IMR-90 (cell line): ENCODE measurements around the gene ARHGEF40. TPM values are rescaled to one million over a fixed set of nuclear protein-coding genes. Genes with fewer than 3 reads are reported as not detected.

ENCODE experiments used
- ATAC-seq: fragments of 200-7000 bp; cut with Tn5 transposase; 2 replicates; pipeline ENCODE4 v1.9.1; 2020; ENCODE audit warnings: low read depth, mild to moderate bottlenecking, moderate library complexity
- BruUV-seq: library from RNA; stranded (reverse); fragments of 400-500 nt; replicated peaks from 2 replicates; lab custom pipeline; 2021; lab: Mats Ljungman, UMichigan
- CTCF ChIA-PET: fragments of 300-600 bp; formaldehyde crosslinking; extraction: SDS; loops from one replicate; lab custom pipeline; 2021; ENCODE audit warnings: antibody characterized with exemption; lab: Yijun Ruan, JAX
- POLR2A ChIA-PET: fragments of 300-600 bp; sonication (Branson Sonifier 250); formaldehyde crosslinking; loops from one replicate; lab custom pipeline; 2022; ENCODE audit warnings: antibody characterized with exemption; ENCODE audit not compliant: unreplicated experiment; lab: Charles Lee
- DNase-seq: peaks from one replicate; pipeline ENCODE4 v3.0.0; 2013
- H2AFZ ChIP-seq: replicated peaks from 2 replicates; pipeline ENCODE3; 2013; ENCODE audit warnings: low read length, mild to moderate bottlenecking; ENCODE audit not compliant: poor library complexity
- H2AK5ac ChIP-seq: 2 replicates; pipeline ENCODE4 v1.6.1; 2013; ENCODE audit warnings: low read depth, low read length, inconsistent platforms
- H2AK9ac ChIP-seq: replicated peaks from 2 replicates; pipeline ENCODE3; 2013; ENCODE audit warnings: mild to moderate bottlenecking, low read depth, low read length, moderate library complexity; ENCODE audit not compliant: poor library complexity
- H2BK120ac ChIP-seq: 2 replicates; pipeline ENCODE4 v1.6.1; 2013; ENCODE audit warnings: low read depth, low read length, inconsistent platforms
- H2BK15ac ChIP-seq: 3 replicates; pipeline ENCODE4 v1.6.1; 2013; ENCODE audit warnings: low read depth, low read length, inconsistent platforms
- H2BK20ac ChIP-seq: 2 replicates; pipeline ENCODE4 v1.6.1; 2013; ENCODE audit warnings: low read depth, mild to moderate bottlenecking, inconsistent platforms, low read length, moderate library complexity
- H2BK5ac ChIP-seq: 2 replicates; pipeline ENCODE4 v1.6.1; 2013; ENCODE audit warnings: mild to moderate bottlenecking, low read depth, low read length, inconsistent platforms; ENCODE audit not compliant: poor library complexity, severe bottlenecking
- H3K14ac ChIP-seq: replicated peaks from 2 replicates; pipeline ENCODE4 v1.6.1; 2013; ENCODE audit warnings: low read depth, low read length, inconsistent platforms
- H3K18ac ChIP-seq: 2 replicates; pipeline ENCODE4 v1.6.1; 2013; ENCODE audit warnings: low read depth, low read length, control low read depth
- H3K23ac ChIP-seq: 2 replicates; pipeline ENCODE4 v1.6.1; 2013; ENCODE audit warnings: low read depth, low read length, inconsistent platforms
- H3K27ac ChIP-seq: 2 replicates; pipeline ENCODE4 v1.5.1; 2013; ENCODE audit warnings: mild to moderate bottlenecking, control low read depth, low read length; ENCODE audit not compliant: insufficient read depth
- H3K27me3 ChIP-seq: 2 replicates; pipeline ENCODE4 v1.6.1; 2013; ENCODE audit warnings: low read length; ENCODE audit not compliant: control insufficient read depth, insufficient read depth
- H3K36me3 ChIP-seq: 2 replicates; pipeline ENCODE4 v1.6.1; 2013; ENCODE audit warnings: low read length, mixed read lengths; ENCODE audit not compliant: control insufficient read depth, insufficient read depth
- H3K4ac ChIP-seq: 2 replicates; pipeline ENCODE4 v1.6.1; 2013; ENCODE audit warnings: low read depth, low read length, inconsistent platforms
- H3K4me1 ChIP-seq: 2 replicates; pipeline ENCODE4 v1.6.1; 2013; ENCODE audit warnings: low read length, mixed read lengths; ENCODE audit not compliant: control insufficient read depth, insufficient read depth
- H3K4me2 ChIP-seq: 2 replicates; pipeline ENCODE4 v1.6.1; 2013; ENCODE audit warnings: low read depth, mild to moderate bottlenecking, control low read depth, low read length, moderate library complexity
- H3K4me3 ChIP-seq: 2 replicates; pipeline ENCODE4 v1.5.1; 2013; ENCODE audit warnings: low read depth, mild to moderate bottlenecking, control low read depth, low read length, moderate library complexity; ENCODE audit not compliant: insufficient read depth
- H3K56ac ChIP-seq: 2 replicates; pipeline ENCODE4 v1.6.1; 2013; ENCODE audit warnings: low read length, inconsistent platforms; ENCODE audit not compliant: insufficient read depth; ENCODE audit errors: extremely low read depth
- H3K79me1 ChIP-seq, 2 experiments: 2 replicates each; pipeline ENCODE4 v1.6.1; 2013; ENCODE audit warnings: low read length in 2 of 2, inconsistent platforms in 1 of 2, low read depth in 1 of 2
- H3K9ac ChIP-seq: 2 replicates; pipeline ENCODE4 v1.6.1; 2013; ENCODE audit warnings: low read depth, low read length, control low read depth
- H3K9me1 ChIP-seq: 2 replicates; pipeline ENCODE4 v1.6.1; 2013; ENCODE audit warnings: low read length, inconsistent platforms; ENCODE audit not compliant: insufficient read depth
- H3K9me3 ChIP-seq: 2 replicates; pipeline ENCODE4 v1.6.1; 2013; ENCODE audit warnings: low read length; ENCODE audit not compliant: control insufficient read depth, insufficient read depth
- H4K20me1 ChIP-seq: 2 replicates; pipeline ENCODE4 v1.6.1; 2013; ENCODE audit warnings: low read length, inconsistent platforms; ENCODE audit not compliant: insufficient read depth
- H4K5ac ChIP-seq: 2 replicates; pipeline ENCODE4 v1.6.1; 2013; ENCODE audit warnings: mild to moderate bottlenecking, low read depth, low read length, control low read depth
- H4K8ac ChIP-seq, 2 experiments: 2 replicates each; pipeline ENCODE4 v1.6.1; 2013; ENCODE audit warnings: low read depth in 2 of 2, low read length in 2 of 2, control low read depth in 1 of 2, inconsistent platforms in 1 of 2
- H4K91ac ChIP-seq: 2 replicates; pipeline ENCODE4 v1.6.1; 2013; ENCODE audit warnings: low read depth, low read length, inconsistent platforms; ENCODE audit not compliant: insufficient read depth
- CHD1 ChIP-seq: IDR thresholded peaks from 2 replicates; pipeline ENCODE4 v1.6.1; 2012; ENCODE audit warnings: low read depth, low read length, improper control_type of control experiment
- CTCF ChIP-seq: conservative IDR thresholded peaks from 2 replicates; pipeline ENCODE4 v1.5.1; 2012; ENCODE audit warnings: mild to moderate bottlenecking, low read depth, low read length, improper control_type of control experiment
- FOS ChIP-seq: fragments of 150-350 bp; IDR thresholded peaks from 2 replicates; pipeline ENCODE4 v1.6.1; 2016; ENCODE audit warnings: low read depth, low read length
- MAZ ChIP-seq: IDR thresholded peaks from 2 replicates; pipeline ENCODE4 v1.6.1; 2012; ENCODE audit warnings: low read depth, mild to moderate bottlenecking, low read length, improper control_type of control experiment, moderate library complexity, borderline replicate concordance
- USF2 ChIP-seq: fragments of 150-350 bp; IDR thresholded peaks from 2 replicates; pipeline ENCODE4 v1.6.1; 2017; ENCODE audit warnings: mild to moderate bottlenecking, antibody characterized with exemption, low read length, low read depth
- WGBS, 2 experiments: methylation state at CpG; one replicate each; pipeline versions ENCODE4 v1.1.5 to v1.1.7; 2013; ENCODE audit warnings: missing lambda C conversion rate in 2 of 2; ENCODE audit not compliant: insufficient read length in 1 of 2; ENCODE audit errors: extremely low coverage in 2 of 2; 5-methylcytosine and 5-hydroxymethylcytosine counted together
- dilution Hi-C: fragments of 300-500 bp; cut with HindIII; formaldehyde crosslinking; loops from one replicate; pipeline ENCODE4 v1.14.3; 2018; ENCODE audit warnings: low sequenced_read_pairs; ENCODE audit not compliant: unreplicated experiment
- in situ Hi-C: fragments of 300-500 bp; cut with MboI; formaldehyde crosslinking; loops from 3 replicates; pipeline ENCODE4 v1.14.3; 2019; ENCODE audit warnings: low sequenced_read_pairs, inconsistent platforms, mixed read lengths
- intact Hi-C: fragments of 100-400 bp; cut with micrococcal nuclease; formaldehyde crosslinking; loops from 2 replicates; pipeline ENCODE4 v1.10.0; 2022
- polyA plus RNA-seq, 3 experiments: library from polyadenylated mRNA; depleted of rRNA; stranded (reverse); fragments of >200 nt; gene quantifications; 2 replicates each; pipeline ENCODE4 v1.2.3, GENCODE V29; 2012; ENCODE audit warnings: low replicate concordance in 1 of 3
- total RNA-seq: library from RNA; depleted of rRNA; stranded (reverse); fragments of >200 nt; gene quantifications from 2 replicates; pipeline ENCODE4 v1.2.3, GENCODE V29; 2012

ARHGEF40 gene
- total and polyA plus RNA-seq, 2 of the 4 experiments (the other 2 are of a cell fraction) = 18.1 to 58.4 TPM

- H3K4me2 ChIP-seq = no peak overlapping the region
- no peak overlapping the region for H2BK20ac ChIP-seq
- no peak overlapping the region for H2AK5ac ChIP-seq
- no peak for ATAC-seq
- H4K5ac ChIP-seq = no peak overlapping the region
- no peak overlapping the region for H3K4ac ChIP-seq
- no peak overlapping the region for H2AK9ac ChIP-seq
- no peak overlapping the region for H2BK5ac ChIP-seq
- H2BK15ac ChIP-seq = no peak overlapping the region
- no peak overlapping the region for H4K91ac ChIP-seq
- no peaks in the 10 kb centered on the region for H3K9me3 ChIP-seq
- no peak overlapping the region for H3K9ac ChIP-seq
- no peak overlapping the region for H3K14ac ChIP-seq
- intact Hi-C loops (no loop called here), dilution Hi-C loops (no loop called here), in situ Hi-C loops (loop anchor here (25.0 kb wide), 2 partner anchors 628 to 753 kb away; partner anchors contain the start of genes APEX1, CCNB1IP1, OSGEP and PARP2)
- no peak overlapping the region for H3K27ac ChIP-seq
- no peak for TF ChIP-seq FOS
- TF ChIP-seq USF2 = no peak
- no peak for TF ChIP-seq CHD1
- TF ChIP-seq CTCF = no peak
- no peak for TF ChIP-seq MAZ
- H3K23ac ChIP-seq = no peak overlapping the region
- H3K18ac ChIP-seq = no peak overlapping the region
- WGBS, 2 experiments = 85% methylated on average over 4 of the region's 5 CpGs; no CpG with 5 or more reads in 1 of the 2 experiments
- POLR2A ChIA-PET = no interaction called here
- no peak overlapping the region for H3K4me3 ChIP-seq
- no peak overlapping the region for H3K56ac ChIP-seq
- no TSS peak for BruUV-seq
- no peak overlapping the region for H2AFZ ChIP-seq
- CTCF ChIA-PET = interaction anchor here (0.7 to 2.5 kb wide), 4 partner anchors 14 to 75 kb away, joined by 3 to 10 read pairs (median 4); partner anchors contain the start of gene ARHGEF40
- DNase-seq = no peak
- peaks cover 6% of the 10 kb centered on the region; the same call in 1 of the 2 replicates for H3K9me1 ChIP-seq
- H3K79me1 ChIP-seq = peaks cover 3 to 12% of the 10 kb centered on the region in 2 experiments; a peak in 2 of 4 replicates
- peaks cover 6% of the 10 kb centered on the region for H4K20me1 ChIP-seq
- H3K4me1 ChIP-seq = peaks cover 17% of the 10 kb centered on the region
- H3K36me3 ChIP-seq = peaks cover 37% of the 10 kb centered on the region
- H4K8ac ChIP-seq = no peak overlapping the region
- H3K27me3 ChIP-seq = no peaks in the 10 kb centered on the region
- H2BK120ac ChIP-seq = no peak overlapping the region
Measured at GRCh38 chr14:21089877-21090193, 19.7 kb downstream of the ARHGEF40 start.
